ENCODE data around the gene RCSD1. TPM values are rescaled to one million over a fixed set of nuclear protein-coding genes. Genes with fewer than 3 reads are reported as not detected.
A peak's percentile ranks its signal among the peaks of the same experiment; 100 is the strongest.
"Not testable (repeated sequence)": the region's sequence is repeated elsewhere in the genome, so short reads cannot be mapped to it uniquely, and the experiment has no call there.

The RCSD1 gene
- total and polyA plus RNA-seq, 12 donors = 9.0 to 50.2 (median 37.4) TPM

DNA sequence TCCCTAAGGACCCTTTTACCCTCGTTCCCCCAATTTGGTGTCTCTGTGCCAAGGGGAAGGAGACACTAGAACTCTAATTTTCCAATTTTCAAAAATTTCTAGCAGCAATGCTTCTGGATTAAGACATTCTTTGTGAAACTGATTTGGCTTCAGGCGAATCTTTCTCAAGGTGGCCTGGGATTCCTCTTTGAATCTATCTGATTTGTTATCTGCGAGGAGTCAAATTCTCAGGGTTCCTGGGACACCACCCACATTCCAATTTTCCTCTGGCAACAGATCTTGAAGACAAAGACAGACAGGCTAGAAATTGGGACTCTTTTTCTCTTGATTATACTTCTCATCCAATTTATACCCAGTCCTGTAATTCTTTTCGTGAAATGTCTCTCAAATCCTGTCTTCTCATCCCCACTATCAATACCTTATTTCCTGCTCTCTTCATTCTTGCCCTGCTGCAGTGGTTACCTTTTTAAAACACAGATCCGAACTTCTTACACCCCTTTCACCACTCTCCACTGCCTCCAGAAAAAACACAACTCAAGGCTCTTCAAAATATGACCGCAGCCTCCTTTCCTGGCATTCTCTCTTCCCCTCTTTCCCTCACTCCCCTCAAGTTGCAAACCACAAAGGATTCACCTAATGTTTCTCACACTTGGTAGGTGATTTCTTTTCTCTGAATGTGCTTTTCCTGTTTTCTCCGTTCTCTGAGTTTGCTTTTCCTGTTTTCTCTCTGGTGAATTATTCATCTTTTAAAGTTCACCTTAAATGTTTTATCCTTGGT lies 89.1 kb downstream of the RCSD1 start:
- intact Hi-C loops (cut with DNase I) = loop anchor here in 5 of 10 donors (2.0 to 10.0 kb wide), 6 partner anchors 83 to 366 kb away; partner anchors contain the start of genes DCAF6 (in 3 of the 5) and MPC2 (in 3 of the 5)
- no peak overlapping the region for H3K27ac ChIP-seq
- 89 to 90% methylated on average over 7 of the region's 7 CpGs for WGBS, 2 donors
- TF ChIP-seq, protein P1, sequence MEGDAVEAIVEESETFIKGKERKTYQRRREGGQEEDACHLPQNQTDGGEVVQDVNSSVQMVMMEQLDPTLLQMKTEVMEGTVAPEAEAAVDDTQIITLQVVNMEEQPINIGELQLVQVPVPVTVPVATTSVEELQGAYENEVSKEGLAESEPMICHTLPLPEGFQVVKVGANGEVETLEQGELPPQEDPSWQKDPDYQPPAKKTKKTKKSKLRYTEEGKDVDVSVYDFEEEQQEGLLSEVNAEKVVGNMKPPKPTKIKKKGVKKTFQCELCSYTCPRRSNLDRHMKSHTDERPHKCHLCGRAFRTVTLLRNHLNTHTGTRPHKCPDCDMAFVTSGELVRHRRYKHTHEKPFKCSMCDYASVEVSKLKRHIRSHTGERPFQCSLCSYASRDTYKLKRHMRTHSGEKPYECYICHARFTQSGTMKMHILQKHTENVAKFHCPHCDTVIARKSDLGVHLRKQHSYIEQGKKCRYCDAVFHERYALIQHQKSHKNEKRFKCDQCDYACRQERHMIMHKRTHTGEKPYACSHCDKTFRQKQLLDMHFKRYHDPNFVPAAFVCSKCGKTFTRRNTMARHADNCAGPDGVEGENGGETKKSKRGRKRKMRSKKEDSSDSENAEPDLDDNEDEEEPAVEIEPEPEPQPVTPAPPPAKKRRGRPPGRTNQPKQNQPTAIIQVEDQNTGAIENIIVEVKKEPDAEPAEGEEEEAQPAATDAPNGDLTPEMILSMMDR (IDR thresholded peaks at IDR 0.05) = no peak
- no peak for ATAC-seq
- H3K9me3 ChIP-seq = no peaks in the 10 kb centered on the region
- no peak overlapping the region for H3K4me3 ChIP-seq
- DNase-seq = no peak
- no peaks in the 10 kb centered on the region for H3K36me3 ChIP-seq
- peaks cover 4 to 47% (median 26%) of the 10 kb centered on the region in 9 donors for H3K4me1 ChIP-seq
- no peaks in the 10 kb centered on the region for H3K27me3 ChIP-seq

DNA sequence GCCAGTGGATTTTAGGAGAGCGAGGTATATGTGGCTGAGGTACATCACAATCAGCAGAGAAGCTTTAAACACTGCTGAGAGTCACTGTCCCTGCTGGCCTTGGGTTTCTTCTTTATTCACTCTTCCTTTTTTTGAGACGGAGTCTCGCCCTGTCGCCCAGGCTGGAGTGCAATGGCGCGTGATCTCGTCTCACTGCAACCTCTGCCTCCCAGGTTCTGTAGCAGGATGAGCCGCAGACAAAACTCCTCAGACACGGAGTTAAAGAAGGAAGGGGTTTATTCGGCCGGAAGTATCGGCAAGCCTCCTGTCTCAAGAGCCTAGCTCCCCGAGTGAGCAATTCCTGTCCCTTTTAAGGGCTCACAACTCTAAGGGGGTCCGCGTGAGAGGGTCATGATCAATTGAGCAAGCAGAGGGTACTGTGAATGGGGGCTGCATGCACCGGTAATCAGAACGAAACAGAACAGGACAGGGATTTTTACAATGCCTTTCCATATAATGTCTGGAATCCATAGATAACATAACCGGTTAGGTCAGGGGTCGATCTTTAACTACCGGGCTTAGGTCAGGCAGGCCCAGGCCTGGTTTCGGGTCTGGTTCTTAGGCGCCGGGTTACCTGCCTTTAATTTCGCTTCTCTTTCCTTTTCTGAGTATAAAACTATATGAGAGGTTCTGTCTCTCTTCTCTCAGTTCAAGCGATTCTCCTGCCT lies 89.8 kb downstream of the RCSD1 start:
- H3K27ac ChIP-seq, ATAC-seq: not testable (repeated sequence)
- intact Hi-C loops (cut with DNase I) = loop anchor here (2.0 to 10.0 kb wide), 8 partner anchors 82 to 365 kb away; partner anchors contain the start of genes DCAF6 (in 6 of the 10) and MPC2 (in 6 of the 10)

DNA sequence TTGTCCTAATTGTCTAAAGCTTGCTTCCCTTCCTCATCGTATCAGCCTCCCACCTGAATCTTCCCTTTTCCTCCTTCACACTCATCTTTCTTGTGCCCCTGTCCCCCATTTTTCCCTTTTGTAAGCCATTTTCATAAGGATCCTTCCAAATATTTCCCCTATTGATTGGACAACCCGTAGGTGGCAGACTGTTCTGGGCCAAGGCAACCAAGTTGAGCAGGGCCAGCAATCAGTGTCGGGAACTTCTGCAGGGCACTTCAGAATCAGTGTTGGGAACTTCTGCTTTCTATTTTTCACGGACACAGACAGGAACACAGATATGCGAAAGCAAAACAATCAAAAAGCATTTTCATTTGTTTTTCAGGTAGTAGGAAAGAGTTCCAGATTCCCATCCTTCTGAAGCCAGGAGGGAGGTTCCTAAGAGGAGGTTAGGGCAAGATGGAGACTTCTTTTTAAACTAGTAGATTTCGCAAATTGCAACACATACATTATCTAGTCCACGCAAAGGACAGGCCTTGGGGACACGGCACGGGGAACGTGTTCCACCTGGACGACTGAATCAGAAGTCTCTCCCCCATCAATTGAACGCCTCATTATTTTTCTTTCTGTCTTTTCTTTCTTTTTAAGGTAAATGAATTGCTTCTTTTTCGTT lies 91.1 kb downstream of the RCSD1 start:
- Histone ChIP-seq H3K4me1 (peaks cover 4 to 45% (median 33%) of the 10 kb centered on the region in 9 donors), H3K27me3 (no peaks in the 10 kb centered on the region), H3K27ac (peak overlapping the region; percentile 51 to 94 (median 88)), H3K36me3 (no peaks in the 10 kb centered on the region), H3K4me3 (peak overlapping the region; percentile 65 to 99 (median 94)), H3K9me3 (no peaks in the 10 kb centered on the region)
- intact Hi-C loops (cut with DNase I) = loop anchor here in 9 of 10 donors (2.0 to 10.0 kb wide), 7 partner anchors 81 to 364 kb away; partner anchors contain the start of genes DCAF6 (in 3 of the 9) and MPC2 (in 3 of the 9)
- ATAC-seq (peak in 6 of 8 donors; percentile 36 to 62 (median 56)), DNase-seq (peak in 1 of 2 donors; percentile 37)
- WGBS, 2 donors = 13 to 14% methylated on average over 13 of the region's 13 CpGs
- TF ChIP-seq, protein P1 (IDR thresholded peaks at IDR 0.05) = peak in 7 of 9 donors; percentile 35 to 63 (median 44)

More for the DNA sequence above, 89.8 kb downstream of the RCSD1 start:
- peaks cover 4 to 44% (median 30%) of the 10 kb centered on the region in 9 donors for H3K4me1 ChIP-seq
- not testable (repeated sequence) for H3K4me3 ChIP-seq, H3K36me3 ChIP-seq, DNase-seq, H3K9me3 ChIP-seq, H3K27me3 ChIP-seq
- WGBS, 2 donors = 91 to 92% methylated on average over 25 of the region's 25 CpGs

DNA sequence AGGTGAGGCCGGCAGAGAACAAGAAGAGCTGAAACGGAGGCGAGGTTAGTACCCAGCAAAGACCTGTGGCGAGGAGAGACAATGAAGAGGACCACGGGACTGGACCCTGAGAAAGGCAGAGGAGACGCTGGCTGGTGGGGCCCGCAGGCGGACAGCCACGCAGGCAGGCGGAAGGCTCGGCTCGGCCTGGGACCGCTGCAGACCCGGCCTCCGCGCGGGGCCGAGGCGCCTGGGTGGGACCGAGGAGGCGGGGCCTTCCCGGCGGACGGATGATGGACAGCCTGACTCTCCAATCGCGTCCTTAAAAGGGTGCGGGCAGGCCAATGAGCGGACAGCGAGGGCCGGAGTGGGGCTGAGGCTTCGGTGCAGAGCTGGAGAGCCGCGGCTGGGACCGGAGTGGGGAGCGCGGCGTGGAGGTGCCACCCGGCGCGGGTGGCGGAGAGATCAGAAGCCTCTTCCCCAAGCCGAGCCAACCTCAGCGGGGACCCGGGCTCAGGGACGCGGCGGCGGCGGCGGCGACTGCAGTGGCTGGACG lies 91.7 kb downstream of the RCSD1 start, which contains the start of gene MPZL1:
Gene MPZL1 (plus strand): TSS at position 366 of the 535 bp plus-strand sequence. CDS start 170 bp downstream, outside the sequence.
- 0 to 1% methylated on average over 52 of the region's 52 CpGs for WGBS, 2 donors
- peak; percentile 99 for ATAC-seq
- Histone ChIP-seq H3K27ac (peak within 1 kb of the TSS; percentile 51 to 94 (median 88)), H3K4me1 (peaks cover 4 to 49% (median 37%) of the 10 kb centered on the region in 9 donors), H3K36me3 (no peaks in the 10 kb centered on the region), H3K9me3 (no peaks in the 10 kb centered on the region), H3K27me3 (no peaks in the 10 kb centered on the region), H3K4me3 (peak within 1 kb of the TSS; percentile 65 to 99 (median 94))
- peak; percentile 96 to 98 for DNase-seq
- TF ChIP-seq, protein P1 (IDR thresholded peaks at IDR 0.05) = no peak
- intact Hi-C loops (cut with DNase I) = loop anchor here in 9 of 10 donors (2.0 to 10.0 kb wide), 7 partner anchors 81 to 363 kb away; partner anchors contain the start of genes DCAF6 (in 3 of the 9) and MPC2 (in 3 of the 9)
